KMS-11 (cell line): ENCODE measurements around the gene SLC25A33.

Experiments used
- H2AFZ ChIP-seq: fragments of 200-600 bp; sonication (generic); 2 replicates; pipeline ENCODE4 v1.6.1; 2016; ENCODE audit warnings: antibody characterized with exemption, mixed run types, low read depth
- H3K27ac ChIP-seq: fragments of 200-600 bp; sonication (generic); 2 replicates; pipeline ENCODE4 v1.6.1; 2016; ENCODE audit warnings: mild to moderate bottlenecking, mixed run types
- H3K27me3 ChIP-seq: fragments of 200-600 bp; sonication (generic); 2 replicates; pipeline ENCODE4 v1.6.1; 2017; ENCODE audit warnings: mild to moderate bottlenecking, low read depth, mixed run types, moderate library complexity; ENCODE audit not compliant: insufficient read depth
- H3K36me3 ChIP-seq: fragments of 200-600 bp; sonication (generic); 2 replicates; pipeline ENCODE4 v1.6.1; 2017; ENCODE audit warnings: mild to moderate bottlenecking, mixed run types; ENCODE audit not compliant: insufficient read depth
- H3K4me1 ChIP-seq: fragments of 200-600 bp; sonication (generic); 2 replicates; pipeline ENCODE4 v1.6.1; 2016; ENCODE audit warnings: mild to moderate bottlenecking, low read depth, mixed run types; ENCODE audit not compliant: poor library complexity, severe bottlenecking
- H3K4me2 ChIP-seq: fragments of 200-600 bp; sonication (generic); 2 replicates; pipeline ENCODE4 v1.7.0; 2016; ENCODE audit warnings: mild to moderate bottlenecking, mixed run types
- H3K4me3 ChIP-seq: fragments of 200-600 bp; sonication (generic); IDR thresholded peaks from 2 replicates; pipeline ENCODE4 v1.6.1; 2017; ENCODE audit warnings: low read depth, low read length, mixed read lengths; ENCODE audit not compliant: insufficient read depth
- H3K79me2 ChIP-seq: fragments of 200-600 bp; sonication (generic); 2 replicates; pipeline ENCODE4 v1.6.1; 2016; ENCODE audit warnings: low read depth, mixed run types; ENCODE audit not compliant: insufficient read depth
- H3K9ac ChIP-seq: fragments of 200-600 bp; sonication (generic); 2 replicates; pipeline ENCODE4 v1.6.1; 2016; ENCODE audit warnings: mild to moderate bottlenecking, mixed run types
- H4K20me1 ChIP-seq: fragments of 200-600 bp; sonication (generic); 2 replicates; pipeline ENCODE4 v1.6.1; 2016; ENCODE audit warnings: mild to moderate bottlenecking, mixed run types; ENCODE audit not compliant: insufficient read depth
- CTCF ChIP-seq: fragments of 200-600 bp; sonication (generic); conservative IDR thresholded peaks from 2 replicates; pipeline ENCODE4 v1.6.1; 2017; ENCODE audit warnings: low read depth, mild to moderate bottlenecking, antibody characterized with exemption, low read length, moderate library complexity, mixed read lengths

SLC25A33 gene

GRCh38 chr1:9589719-9590157 lies 50.5 kb downstream of the SLC25A33 start:
- Histone ChIP-seq H3K9ac (peak overlapping the region; percentile 50), H4K20me1 (peaks cover 12% of the 10 kb centered on the region; the same call in 1 of the 2 replicates), H3K27ac (peak overlapping the region; percentile 3; the same call in 1 of the 2 replicates), H3K27me3 (no peaks in the 10 kb centered on the region), H2AFZ (peak overlapping the region; percentile 38), H3K4me1 (peaks cover 8% of the 10 kb centered on the region), H3K79me2 (peaks cover 55% of the 10 kb centered on the region), H3K36me3 (no peaks in the 10 kb centered on the region), H3K4me3 (peak overlapping the region; percentile 75), H3K4me2 (peak overlapping the region; percentile 94)
- TF ChIP-seq CTCF = no peak

- Histone ChIP-seq H3K79me2 (peaks cover 57% of the 10 kb centered on the region), H3K36me3 (no peaks in the 10 kb centered on the region), H3K9ac (peak overlapping the region; percentile 50; the same call in 1 of the 2 replicates), H3K27me3 (no peaks in the 10 kb centered on the region), H4K20me1 (peaks cover 12% of the 10 kb centered on the region; the same call in 1 of the 2 replicates), H3K4me1 (peaks cover 8% of the 10 kb centered on the region), H3K27ac (no peak overlapping the region), H2AFZ (no peak overlapping the region), H3K4me3 (no peak overlapping the region), H3K4me2 (peak overlapping the region; percentile 94)
- TF ChIP-seq CTCF = no peak
Observed at GRCh38 chr1:9590201-9590600, 50.9 kb downstream of the SLC25A33 start.

GRCh38 chr1:9590945-9591668 lies 51.8 kb downstream of the SLC25A33 start:
- H3K4me1 ChIP-seq = peaks cover 8% of the 10 kb centered on the region
- peaks cover 12% of the 10 kb centered on the region; the same call in 1 of the 2 replicates for H4K20me1 ChIP-seq
- no peak overlapping the region for H3K4me3 ChIP-seq
- H3K36me3 ChIP-seq = no peaks in the 10 kb centered on the region
- peaks cover 57% of the 10 kb centered on the region for H3K79me2 ChIP-seq
- no peak overlapping the region; the same call in 1 of the 2 replicates for H3K4me2 ChIP-seq
- H2AFZ ChIP-seq = no peak overlapping the region
- no peak for TF ChIP-seq CTCF
- H3K27me3 ChIP-seq = no peaks in the 10 kb centered on the region
- no peak overlapping the region for H3K27ac ChIP-seq
- H3K9ac ChIP-seq = no peak overlapping the region

GRCh38 chr1:9591669-9592509 lies 52.6 kb downstream of the SLC25A33 start:
- H3K4me3 ChIP-seq = no peak overlapping the region
- peaks cover 8% of the 10 kb centered on the region for H3K4me1 ChIP-seq
- H3K36me3 ChIP-seq = no peaks in the 10 kb centered on the region
- no peak overlapping the region for H3K27ac ChIP-seq
- no peak for TF ChIP-seq CTCF
- H2AFZ ChIP-seq = no peak overlapping the region
- H3K9ac ChIP-seq = no peak overlapping the region
- no peak overlapping the region for H3K4me2 ChIP-seq
- no peaks in the 10 kb centered on the region for H3K27me3 ChIP-seq
- peaks cover 57% of the 10 kb centered on the region for H3K79me2 ChIP-seq
- peaks cover 12% of the 10 kb centered on the region; the same call in 1 of the 2 replicates for H4K20me1 ChIP-seq
